WTC11 (cell line): ENCODE measurements around the gene TRIM44. TPM values are rescaled to one million over a fixed set of nuclear protein-coding genes. Genes with fewer than 3 reads are reported as not detected.

ENCODE experiments used
- ATAC-seq: fragments of 200-7000 bp; cut with Tn5 transposase; 2 replicates; pipeline ENCODE4 v1.10.0; 2021; ENCODE audit warnings: mild to moderate bottlenecking, moderate library complexity
- CTCF ChIA-PET: fragments of 300-600 bp; sonication (Branson Sonifier 250); formaldehyde crosslinking; loops from one replicate; lab custom pipeline; 2021; ENCODE audit warnings: antibody characterized with exemption; lab: Charles Lee
- POLR2A ChIA-PET: fragments of 350-600 bp; sonication (Branson Sonifier 250); formaldehyde crosslinking; loops from one replicate; lab custom pipeline; 2021; ENCODE audit warnings: antibody characterized with exemption; lab: Charles Lee
- DNase-seq: peaks from one replicate; pipeline ENCODE4 v3.0.0; 2021; ENCODE audit warnings: low spot score
- H3K27ac Mint-ChIP-seq: 2 replicates; pipeline ENCODE4 v1.8.0; 2021; ENCODE audit warnings: mixed read lengths
- H3K27me3 Mint-ChIP-seq: 2 replicates; pipeline ENCODE4 v1.8.0; 2021; ENCODE audit warnings: low read depth, mild to moderate bottlenecking, moderate library complexity, mixed read lengths
- H3K36me3 Mint-ChIP-seq: 2 replicates; pipeline ENCODE4 v1.8.0; 2021; ENCODE audit warnings: mixed read lengths
- H3K4me1 Mint-ChIP-seq: 2 replicates; pipeline ENCODE4 v1.8.0; 2022; ENCODE audit warnings: mixed read lengths
- H3K4me3 Mint-ChIP-seq: 2 replicates; pipeline ENCODE4 v1.8.0; 2021; ENCODE audit warnings: mild to moderate bottlenecking, moderate library complexity, mixed read lengths
- H3K9me3 Mint-ChIP-seq: 2 replicates; pipeline ENCODE4 v1.8.0; 2021; ENCODE audit warnings: mixed read lengths
- ARID4B ChIP-seq: sonication (generic); formaldehyde crosslinking; IDR thresholded peaks from 2 replicates; pipeline ENCODE4 v1.8.0; 2023; ENCODE audit warnings: missing genetic modification reagents, mild to moderate bottlenecking, borderline replicate concordance
- EMX1 ChIP-seq: fragments of 250-450 bp; sonication (Bioruptor Pico); IDR thresholded peaks from 2 replicates; pipeline ENCODE4 v1.8.0; 2021; ENCODE audit warnings: mild to moderate bottlenecking
- FOXK1 ChIP-seq: sonication (generic); formaldehyde crosslinking; IDR thresholded peaks from 2 replicates; pipeline ENCODE4 v1.8.0; 2022; ENCODE audit warnings: mild to moderate bottlenecking, moderate library complexity, missing genetic modification reagents
- GABPB1 ChIP-seq: sonication (generic); formaldehyde crosslinking; IDR thresholded peaks from 2 replicates; pipeline ENCODE4 v1.8.1; 2023; ENCODE audit warnings: mild to moderate bottlenecking, missing genetic modification reagents
- IRF1 ChIP-seq: sonication (generic); formaldehyde crosslinking; IDR thresholded peaks from 2 replicates; pipeline ENCODE4 v1.8.0; 2023; ENCODE audit warnings: missing genetic modification reagents
- NFE2L1 ChIP-seq: sonication (generic); formaldehyde crosslinking; IDR thresholded peaks from 2 replicates; pipeline ENCODE4 v1.8.1; 2023; ENCODE audit warnings: missing genetic modification reagents
- TEAD4 ChIP-seq: sonication (generic); formaldehyde crosslinking; IDR thresholded peaks from 2 replicates; pipeline ENCODE4 v1.8.0; 2022; ENCODE audit warnings: mild to moderate bottlenecking, missing genetic modification reagents
- TP53 ChIP-seq: sonication (generic); formaldehyde crosslinking; IDR thresholded peaks from 2 replicates; pipeline ENCODE4 v1.8.1; 2023; ENCODE audit warnings: mild to moderate bottlenecking, missing genetic modification reagents
- USF1 ChIP-seq: sonication (generic); formaldehyde crosslinking; IDR thresholded peaks from 2 replicates; pipeline ENCODE4 v1.8.0; 2022; ENCODE audit warnings: mild to moderate bottlenecking, missing genetic modification reagents
- ZNF512 ChIP-seq: sonication (generic); formaldehyde crosslinking; IDR thresholded peaks from 2 replicates; pipeline ENCODE4 v1.8.1; 2022; ENCODE audit warnings: missing genetic modification reagents, borderline replicate concordance
- total RNA-seq: library from RNA; stranded (reverse); gene quantifications from 3 replicates; pipeline ENCODE4 v1.2.3, GENCODE V29; 2021
- TF ChIP-seq, protein P1 (sequence below): sonication (generic); formaldehyde crosslinking; IDR thresholded peaks from 2 replicates; pipeline ENCODE4 v1.8.1; 2023; ENCODE audit warnings: mild to moderate bottlenecking, missing genetic modification reagents
- TF ChIP-seq, protein P2 (sequence below): sonication (generic); formaldehyde crosslinking; conservative IDR thresholded peaks from 2 replicates; pipeline ENCODE4 v1.8.1; 2022; ENCODE audit warnings: mild to moderate bottlenecking, missing genetic modification reagents

Gene TRIM44
- total RNA-seq, 1 experiment from 2014 or later, result 27.4 TPM

GRCh38 chr11:35661534-35661933 lies 1.0 kb upstream of the TRIM44 start:
- H3K27ac Mint-ChIP-seq, result no peak overlapping the region
- H3K36me3 Mint-ChIP-seq, result peaks cover 29% of the 10 kb centered on the region
- DNase-seq, result no peak
- POLR2A ChIA-PET, result no interaction called here
- no peak for ATAC-seq
- TF ChIP-seq IRF1 (CRISPR knock-in tag), result no peak
- TF ChIP-seq ARID4B (CRISPR knock-in tag), result no peak
- TF ChIP-seq, protein P1, sequence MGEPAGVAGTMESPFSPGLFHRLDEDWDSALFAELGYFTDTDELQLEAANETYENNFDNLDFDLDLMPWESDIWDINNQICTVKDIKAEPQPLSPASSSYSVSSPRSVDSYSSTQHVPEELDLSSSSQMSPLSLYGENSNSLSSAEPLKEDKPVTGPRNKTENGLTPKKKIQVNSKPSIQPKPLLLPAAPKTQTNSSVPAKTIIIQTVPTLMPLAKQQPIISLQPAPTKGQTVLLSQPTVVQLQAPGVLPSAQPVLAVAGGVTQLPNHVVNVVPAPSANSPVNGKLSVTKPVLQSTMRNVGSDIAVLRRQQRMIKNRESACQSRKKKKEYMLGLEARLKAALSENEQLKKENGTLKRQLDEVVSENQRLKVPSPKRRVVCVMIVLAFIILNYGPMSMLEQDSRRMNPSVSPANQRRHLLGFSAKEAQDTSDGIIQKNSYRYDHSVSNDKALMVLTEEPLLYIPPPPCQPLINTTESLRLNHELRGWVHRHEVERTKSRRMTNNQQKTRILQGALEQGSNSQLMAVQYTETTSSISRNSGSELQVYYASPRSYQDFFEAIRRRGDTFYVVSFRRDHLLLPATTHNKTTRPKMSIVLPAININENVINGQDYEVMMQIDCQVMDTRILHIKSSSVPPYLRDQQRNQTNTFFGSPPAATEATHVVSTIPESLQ (CRISPR knock-in tag), result no peak
- TF ChIP-seq TEAD4 (CRISPR knock-in tag), result no peak
- no peak for TF ChIP-seq TP53 (CRISPR knock-in tag)
- TF ChIP-seq, protein P2, sequence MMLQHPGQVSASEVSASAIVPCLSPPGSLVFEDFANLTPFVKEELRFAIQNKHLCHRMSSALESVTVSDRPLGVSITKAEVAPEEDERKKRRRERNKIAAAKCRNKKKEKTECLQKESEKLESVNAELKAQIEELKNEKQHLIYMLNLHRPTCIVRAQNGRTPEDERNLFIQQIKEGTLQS (CRISPR knock-in tag), result no peak
- TF ChIP-seq, all 79 proteins: peak for 0
- H3K4me1 Mint-ChIP-seq, result peaks cover 24% of the 10 kb centered on the region
- peaks cover 31% of the 10 kb centered on the region for H3K9me3 Mint-ChIP-seq
- peak overlapping the region; percentile 73 for H3K4me3 Mint-ChIP-seq
- H3K27me3 Mint-ChIP-seq, result peaks cover 88% of the 10 kb centered on the region
- CTCF ChIA-PET, result no interaction called here

GRCh38 chr11:35662061-35662648 lies 420 bp upstream of the TRIM44 start:
- Mint-ChIP-seq H3K4me3 (peak overlapping the region; percentile 73), H3K4me1 (peaks cover 24% of the 10 kb centered on the region), H3K27ac (peak overlapping the region; percentile 13), H3K27me3 (peaks cover 82% of the 10 kb centered on the region), H3K36me3 (peaks cover 34% of the 10 kb centered on the region), H3K9me3 (peaks cover 36% of the 10 kb centered on the region)
- peak; percentile 74 for ATAC-seq
- TF ChIP-seq FOXK1 (CRISPR knock-in tag), result peak; percentile 11; the same call in 1 of the 2 replicates
- no peak for TF ChIP-seq USF1 (CRISPR knock-in tag)
- 0 out of 2 replicates have a peak, but pooled peaks have one; percentile 17 for TF ChIP-seq GABPB1 (CRISPR knock-in tag)
- POLR2A ChIA-PET, result no interaction called here
- DNase-seq, result no peak
- CTCF ChIA-PET, result interaction anchor here (1.1 kb wide), 1 partner anchor 160 kb away, joined by 3 read pairs; no protein-coding TSS in a partner anchor

- ChIA-PET CTCF (no interaction called here), POLR2A (no interaction called here)
- DNase-seq, result no peak
- Mint-ChIP-seq H3K4me1 (peaks cover 24% of the 10 kb centered on the region), H3K9me3 (peaks cover 41% of the 10 kb centered on the region), H3K27ac (no peak overlapping the region), H3K4me3 (peak overlapping the region; percentile 73), H3K27me3 (peaks cover 70% of the 10 kb centered on the region), H3K36me3 (peaks cover 40% of the 10 kb centered on the region)
- TF ChIP-seq ZNF512 (CRISPR knock-in tag), result 0 out of 2 replicates have a peak, but pooled peaks have one; percentile 61
- no peak for TF ChIP-seq GABPB1 (CRISPR knock-in tag)
- TF ChIP-seq NFE2L1 (CRISPR knock-in tag), result no peak
- TF ChIP-seq EMX1 (CRISPR knock-in tag), result no peak
- ATAC-seq, result no peak
Observed at GRCh38 chr11:35663408-35663702, 780 bp downstream of the TRIM44 start.
